ACC112 (cell line): ENCODE data around the gene CTNS.

Experiments
- H2AFZ ChIP-seq: fragments of 200-600 bp; sonication (generic); one replicate; pipeline ENCODE4 v1.6.0; 2017; ENCODE audit warnings: antibody characterized with exemption, low read length; ENCODE audit not compliant: unreplicated experiment
- H3K27ac ChIP-seq: fragments of 200-600 bp; sonication (generic); 2 replicates; pipeline ENCODE4 v1.5.1; 2014; ENCODE audit warnings: low read depth, mild to moderate bottlenecking, antibody characterized with exemption, low read length, moderate library complexity
- H3K27me3 ChIP-seq: fragments of 200-600 bp; sonication (generic); 2 replicates; pipeline ENCODE4 v1.6.1; 2014; ENCODE audit warnings: mild to moderate bottlenecking, antibody characterized with exemption, low read length, moderate library complexity, mixed read lengths; ENCODE audit not compliant: insufficient read depth
- H3K36me3 ChIP-seq: fragments of 200-600 bp; sonication (generic); 2 replicates; pipeline ENCODE4 v1.6.1; 2016; ENCODE audit warnings: mild to moderate bottlenecking, antibody characterized with exemption, low read length, moderate library complexity, mixed read lengths; ENCODE audit not compliant: insufficient read depth
- H3K4me1 ChIP-seq: fragments of 200-600 bp; sonication (generic); one replicate; pipeline ENCODE4 v1.6.1; 2016; ENCODE audit warnings: low read length, mixed read lengths; ENCODE audit not compliant: insufficient read depth, unreplicated experiment, control insufficient read depth
- H3K4me3 ChIP-seq: fragments of 200-600 bp; sonication (generic); 2 replicates; pipeline ENCODE4 v1.5.1; 2014; ENCODE audit warnings: mild to moderate bottlenecking, low read depth, low read length
- H3K79me2 ChIP-seq: fragments of 200-600 bp; sonication (generic); one replicate; pipeline ENCODE4 v1.6.0; 2016; ENCODE audit warnings: low read length; ENCODE audit not compliant: control insufficient read depth, unreplicated experiment, insufficient read depth

The CTNS gene

DNA sequence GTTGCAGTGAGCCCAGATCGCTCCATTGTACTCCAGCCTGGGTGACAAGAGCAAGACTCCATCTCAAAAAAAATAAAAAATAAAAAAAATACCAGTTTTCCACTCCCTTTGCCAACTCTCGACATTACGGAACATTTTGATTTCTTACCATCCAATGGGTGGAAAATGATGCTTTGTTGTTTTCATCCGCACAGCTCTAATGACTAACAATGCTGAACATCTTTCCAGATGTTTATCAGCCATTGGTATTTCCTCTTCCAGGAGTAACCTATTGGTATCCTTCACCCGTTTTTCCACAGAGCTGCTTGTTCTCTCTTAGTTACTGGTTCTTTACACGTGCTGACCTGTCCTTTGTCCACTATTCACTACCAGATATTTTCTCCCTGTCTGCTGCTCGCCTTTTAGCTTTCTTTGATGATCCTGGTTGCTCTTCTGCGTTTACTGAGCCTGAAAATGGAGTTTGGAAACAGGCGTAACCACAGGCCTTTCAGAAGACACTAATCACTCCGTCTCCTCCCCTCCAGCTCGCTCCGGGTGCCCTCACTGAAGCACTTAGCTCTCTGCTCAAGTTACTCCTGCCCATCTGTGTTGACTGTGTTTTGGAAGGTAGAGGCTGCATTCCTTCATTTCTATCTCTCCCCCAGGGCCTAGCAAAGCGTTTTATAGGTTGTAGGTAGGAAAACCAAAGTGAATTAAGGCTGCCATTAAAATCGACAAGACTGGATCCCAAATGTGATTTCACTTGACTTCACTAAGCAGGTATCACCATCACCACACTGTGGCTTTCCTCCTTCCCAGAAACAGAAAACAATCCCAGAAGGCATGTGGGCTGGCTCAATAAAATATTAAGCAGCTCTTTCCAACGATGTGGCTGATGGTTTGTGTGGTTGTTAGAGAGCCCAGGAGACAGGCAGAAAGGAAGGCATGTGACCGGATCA, 9.5 kb upstream of the CTNS start:
- Histone ChIP-seq H3K79me2 (no peaks in the 10 kb centered on the region), H3K27ac (no peak overlapping the region), H3K4me3 (no peak overlapping the region), H3K36me3 (peaks cover 11% of the 10 kb centered on the region; the same call in 1 of the 2 replicates), H3K4me1 (no peaks in the 10 kb centered on the region), H2AFZ (no peak overlapping the region), H3K27me3 (no peaks in the 10 kb centered on the region)

DNA sequence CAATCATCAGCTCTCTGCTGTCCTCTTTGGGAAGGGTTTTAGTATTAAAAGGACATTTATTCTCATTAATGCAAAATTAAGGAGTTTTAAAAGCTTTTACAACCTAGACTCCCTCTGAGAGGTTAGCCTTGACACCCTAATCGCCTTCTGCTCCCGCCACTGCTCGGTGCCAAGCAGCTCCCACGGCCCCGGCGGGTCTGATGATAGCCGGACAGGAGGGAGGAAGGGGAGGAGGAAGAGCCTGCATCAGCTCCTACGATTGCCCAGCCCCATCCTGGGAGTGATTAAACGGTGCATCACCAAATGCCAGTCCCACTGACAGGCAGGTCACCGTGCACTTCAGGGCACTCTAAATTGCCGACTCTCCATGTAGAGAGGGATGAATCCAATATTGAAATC, 8.8 kb upstream of the CTNS start:
- peaks cover 11% of the 10 kb centered on the region; the same call in 1 of the 2 replicates for H3K36me3 ChIP-seq

DNA sequence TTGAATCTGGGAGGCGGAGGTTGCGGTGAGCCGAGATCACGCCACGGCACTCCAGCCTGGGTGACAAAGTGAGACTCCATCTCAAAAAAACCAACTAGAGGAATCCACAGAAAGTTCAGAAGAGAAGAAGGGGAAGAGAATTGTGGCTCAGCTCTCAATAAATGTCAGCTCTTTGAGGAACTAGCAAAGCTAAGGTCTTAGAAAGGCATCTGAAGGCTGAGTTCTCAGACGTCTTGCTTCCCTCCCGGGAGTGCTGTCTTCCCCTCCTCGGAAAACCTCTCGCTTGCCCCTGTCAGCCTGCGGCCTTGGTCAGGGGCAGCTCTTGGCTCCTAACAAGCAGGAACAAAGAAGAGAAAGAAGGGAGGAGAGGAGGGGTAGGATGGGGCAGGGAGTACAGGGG, 5.8 kb upstream of the CTNS start:
- H2AFZ ChIP-seq: no peak overlapping the region
- H3K4me1 ChIP-seq: no peaks in the 10 kb centered on the region
- no peak overlapping the region for H3K4me3 ChIP-seq
- no peak overlapping the region for H3K27ac ChIP-seq
- 0 out of 2 replicates have a peak, but pooled peaks cover 4% of the 10 kb centered on the region for H3K36me3 ChIP-seq
- peaks cover 5% of the 10 kb centered on the region for H3K79me2 ChIP-seq
- H3K27me3 ChIP-seq: no peaks in the 10 kb centered on the region

More for the DNA sequence above, 8.8 kb upstream of the CTNS start:
- Histone ChIP-seq H3K4me3 (no peak overlapping the region), H3K79me2 (no peaks in the 10 kb centered on the region), H3K4me1 (no peaks in the 10 kb centered on the region), H3K27me3 (no peaks in the 10 kb centered on the region), H3K27ac (no peak overlapping the region), H2AFZ (no peak overlapping the region)

DNA sequence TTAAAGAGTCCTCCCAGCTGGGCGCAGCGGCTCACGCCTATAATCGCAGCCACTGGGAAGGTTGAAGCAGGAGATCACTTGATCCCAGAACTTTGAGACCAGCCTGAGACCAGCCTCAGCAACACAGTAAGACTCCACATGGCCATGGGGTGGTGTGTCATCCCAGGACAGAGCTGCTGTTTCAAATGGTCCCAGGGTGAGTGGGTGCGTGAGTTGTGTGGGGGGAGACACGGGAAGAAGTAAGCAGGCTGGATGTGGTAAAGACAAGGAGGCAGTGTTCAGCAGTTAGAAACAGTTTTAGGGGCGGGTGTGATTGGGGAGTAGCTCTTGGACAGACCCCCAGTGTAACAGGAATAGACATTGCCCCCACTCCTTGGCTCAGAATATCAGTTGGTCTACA, 4.3 kb upstream of the CTNS start:
- Histone ChIP-seq H2AFZ (no peak overlapping the region), H3K36me3 (no peaks in the 10 kb centered on the region), H3K4me3 (no peak overlapping the region), H3K27ac (no peak overlapping the region), H3K4me1 (no peaks in the 10 kb centered on the region), H3K79me2 (peaks cover 10% of the 10 kb centered on the region), H3K27me3 (no peaks in the 10 kb centered on the region)

DNA sequence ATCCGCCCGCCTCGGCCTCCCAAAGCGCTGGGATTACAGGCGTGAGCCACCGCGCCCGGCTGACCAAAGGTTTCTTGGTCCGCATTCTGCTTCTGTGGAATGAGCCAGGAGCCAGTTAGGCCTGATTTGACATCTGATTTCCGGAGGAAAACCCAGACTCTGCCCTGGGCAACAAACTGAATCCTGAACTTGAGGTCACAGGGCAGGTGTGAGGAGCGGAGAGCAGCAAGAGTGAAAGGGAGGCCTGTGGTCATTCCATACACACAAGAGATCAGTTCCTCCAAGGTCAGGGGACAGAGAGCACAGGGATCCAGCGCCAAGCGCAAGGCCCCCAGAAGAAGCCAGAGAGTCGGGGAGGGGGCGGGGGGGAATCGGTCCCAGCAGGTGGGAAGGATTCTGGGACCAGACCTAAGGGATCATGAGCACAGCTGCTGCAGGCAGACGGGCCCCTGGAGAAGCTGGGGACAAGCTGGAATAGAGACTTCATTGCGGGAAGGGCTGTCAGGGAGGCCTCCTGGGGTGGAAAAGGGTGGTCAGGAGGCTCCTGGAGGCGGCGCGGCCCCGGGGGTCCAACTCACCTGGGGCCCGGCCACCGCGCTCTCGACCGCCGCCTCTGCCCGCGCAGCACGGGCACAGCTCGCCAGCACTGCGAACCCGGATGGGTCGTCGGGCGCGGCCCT, 946 bp upstream of the CTNS start:
- Histone ChIP-seq H3K27me3 (no peaks in the 10 kb centered on the region), H3K27ac (no peak overlapping the region), H2AFZ (peak overlapping the region; percentile 88), H3K36me3 (no peaks in the 10 kb centered on the region), H3K4me3 (peak overlapping the region; percentile 97), H3K79me2 (peaks cover 14% of the 10 kb centered on the region), H3K4me1 (peaks cover 8% of the 10 kb centered on the region)

DNA sequence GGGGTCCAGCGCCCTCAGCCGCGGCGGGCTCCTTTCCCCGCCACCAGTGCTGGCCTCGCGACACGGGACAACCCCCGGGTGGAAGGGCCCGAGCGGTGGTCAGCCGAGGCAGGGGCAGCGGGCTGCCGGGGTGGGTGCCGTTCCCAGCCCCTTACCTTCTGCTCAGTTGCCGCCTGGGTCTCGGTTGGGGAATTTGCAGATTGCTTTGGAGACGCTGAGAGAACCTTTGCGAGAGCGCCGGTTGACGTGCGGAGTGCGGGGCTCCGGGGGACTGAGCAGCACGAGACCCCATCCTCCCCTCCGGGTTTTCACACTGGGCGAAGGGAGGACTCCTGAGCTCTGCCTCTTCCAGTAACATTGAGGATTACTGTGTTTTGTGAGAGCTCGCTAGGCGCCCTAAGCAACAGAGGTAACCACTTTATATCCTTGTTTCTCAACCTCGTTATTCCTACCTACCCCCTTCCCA, 381 bp downstream of the CTNS start:
- peak overlapping the region; percentile 83 for H2AFZ ChIP-seq
- peaks cover 8% of the 10 kb centered on the region for H3K4me1 ChIP-seq
- no peaks in the 10 kb centered on the region for H3K36me3 ChIP-seq
- H3K27ac ChIP-seq: peak overlapping the region; percentile 91; the same call in 1 of the 2 replicates
- H3K27me3 ChIP-seq: no peaks in the 10 kb centered on the region
- H3K4me3 ChIP-seq: peak overlapping the region; percentile 97
- H3K79me2 ChIP-seq: peaks cover 14% of the 10 kb centered on the region

DNA sequence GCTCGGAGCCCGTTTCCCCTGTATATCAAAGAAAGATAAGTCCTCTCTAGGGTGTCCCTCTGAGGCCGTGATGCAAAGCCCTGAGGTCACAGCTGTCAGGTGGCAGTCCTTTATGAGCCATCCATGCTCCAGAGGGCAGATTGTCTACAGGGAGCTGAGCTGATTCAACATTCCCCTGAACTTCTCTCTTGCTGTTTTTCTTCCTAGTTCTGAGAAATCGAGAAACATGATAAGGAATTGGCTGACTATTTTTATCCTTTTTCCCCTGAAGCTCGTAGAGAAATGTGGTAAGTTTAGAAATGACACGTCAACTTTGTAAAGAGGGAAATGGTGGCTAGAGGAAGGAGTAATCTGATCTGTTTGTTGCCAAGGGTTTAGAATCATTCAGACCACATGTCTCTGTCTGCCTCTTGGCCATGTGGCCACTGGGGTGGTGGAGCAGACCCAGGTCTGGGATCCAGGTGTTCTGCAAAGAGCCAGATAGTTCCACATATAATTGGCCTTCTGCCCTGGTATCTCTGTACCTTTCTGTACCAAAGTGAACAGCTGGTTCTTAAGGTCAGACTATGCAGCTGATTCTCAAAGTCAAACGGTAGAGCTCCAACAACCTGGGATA, 3.5 kb downstream of the CTNS start:
- H3K4me1 ChIP-seq: peaks cover 8% of the 10 kb centered on the region
- H3K79me2 ChIP-seq: peaks cover 14% of the 10 kb centered on the region
- no peak overlapping the region for H2AFZ ChIP-seq
- H3K27ac ChIP-seq: peak overlapping the region; percentile 62
- no peaks in the 10 kb centered on the region for H3K36me3 ChIP-seq
- H3K4me3 ChIP-seq: no peak overlapping the region
- no peaks in the 10 kb centered on the region for H3K27me3 ChIP-seq

DNA sequence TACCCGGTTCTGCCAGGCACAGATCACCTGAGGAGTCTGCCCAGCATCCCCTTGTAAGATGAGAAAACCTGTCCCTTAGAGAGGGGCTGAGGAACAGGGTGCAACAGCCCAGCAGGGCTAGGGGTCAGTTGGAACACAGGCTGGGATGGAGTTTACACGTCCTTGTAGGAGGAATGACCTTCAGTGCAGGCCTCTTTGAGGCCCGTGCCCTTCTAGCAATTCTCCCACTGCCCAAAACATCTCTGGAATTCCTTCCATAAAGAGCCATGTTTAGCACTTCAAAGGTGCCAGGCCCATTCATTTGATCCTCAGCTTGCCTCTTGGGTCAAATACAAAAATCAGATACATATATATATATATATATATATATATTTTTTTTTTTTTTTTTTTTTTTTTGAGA, 4.5 kb downstream of the CTNS start:
- H3K4me3 ChIP-seq: no peak overlapping the region
- H3K27me3 ChIP-seq: no peaks in the 10 kb centered on the region
- H3K36me3 ChIP-seq: no peaks in the 10 kb centered on the region
- peaks cover 7% of the 10 kb centered on the region for H3K79me2 ChIP-seq
- H3K27ac ChIP-seq: no peak overlapping the region
- H3K4me1 ChIP-seq: peaks cover 8% of the 10 kb centered on the region
- H2AFZ ChIP-seq: no peak overlapping the region

DNA sequence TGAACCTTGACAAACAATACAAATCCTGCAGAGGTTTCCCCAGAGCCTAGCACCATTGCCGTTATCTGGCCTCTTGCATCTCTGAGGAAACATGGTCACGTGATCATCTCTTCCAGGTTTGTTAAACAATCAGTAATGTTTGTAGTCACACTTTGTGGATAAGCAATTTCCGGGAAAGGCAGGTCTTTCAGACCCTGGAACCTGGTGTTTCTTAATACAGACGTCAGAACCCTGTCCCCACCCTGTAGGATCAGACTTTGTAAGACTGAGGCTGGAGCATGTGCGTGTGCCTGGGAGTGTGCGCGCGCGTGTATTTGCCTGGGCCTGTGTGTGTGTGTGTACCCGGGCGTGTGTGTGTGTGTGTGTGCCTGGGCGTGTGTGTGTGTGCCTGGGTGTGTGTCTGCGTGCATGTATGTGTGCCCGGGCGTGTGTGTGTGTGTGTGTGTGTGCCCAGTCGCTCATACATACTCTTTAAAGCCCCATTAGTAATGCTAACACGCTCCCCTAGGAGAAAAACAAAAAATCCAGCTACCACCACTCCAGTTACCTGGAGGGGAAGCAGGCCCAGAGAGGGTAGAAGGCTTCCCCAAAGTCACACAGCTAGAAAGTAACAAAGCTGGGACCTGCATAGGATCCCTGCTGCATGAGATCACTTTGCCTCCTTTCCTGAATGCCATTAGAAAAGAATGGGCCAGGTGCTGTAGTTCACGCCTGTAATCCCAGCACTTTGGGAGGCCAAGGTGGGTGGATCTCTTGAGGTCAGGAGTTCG, 5.3 kb downstream of the CTNS start:
- Histone ChIP-seq H3K36me3 (no peaks in the 10 kb centered on the region), H3K27ac (no peak overlapping the region), H2AFZ (no peak overlapping the region), H3K27me3 (no peaks in the 10 kb centered on the region), H3K4me3 (no peak overlapping the region), H3K79me2 (peaks cover 7% of the 10 kb centered on the region), H3K4me1 (peaks cover 8% of the 10 kb centered on the region)

DNA sequence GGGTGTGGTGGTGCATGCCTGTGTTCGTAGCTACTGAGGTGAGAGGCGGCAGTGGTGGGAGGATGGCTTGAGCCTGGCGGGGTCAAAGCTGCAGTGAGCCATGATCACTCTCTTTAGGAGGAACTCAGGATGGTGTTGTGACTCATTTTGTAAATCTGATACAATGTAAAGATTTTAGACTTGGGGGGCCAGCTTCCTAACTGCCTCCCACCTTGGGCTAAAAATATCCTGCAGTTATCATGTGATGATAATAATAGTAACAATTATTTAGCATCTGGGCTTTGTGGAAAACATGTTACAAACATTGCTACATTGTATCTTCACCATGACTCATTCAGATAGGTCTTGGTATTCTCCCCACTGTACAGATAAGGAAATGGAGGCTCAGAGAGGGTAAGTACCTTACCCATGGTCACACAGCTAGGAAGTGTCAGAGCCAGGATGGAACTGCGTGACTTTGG, 7.4 kb downstream of the CTNS start:
- H3K27me3 ChIP-seq: no peaks in the 10 kb centered on the region
- H3K4me1 ChIP-seq: peaks cover 8% of the 10 kb centered on the region
- no peak overlapping the region for H3K4me3 ChIP-seq
- H2AFZ ChIP-seq: no peak overlapping the region
- H3K36me3 ChIP-seq: no peaks in the 10 kb centered on the region
- no peak overlapping the region for H3K27ac ChIP-seq
- peaks cover 2% of the 10 kb centered on the region for H3K79me2 ChIP-seq
